ENCODE data around the gene DUSP5.

DNA sequence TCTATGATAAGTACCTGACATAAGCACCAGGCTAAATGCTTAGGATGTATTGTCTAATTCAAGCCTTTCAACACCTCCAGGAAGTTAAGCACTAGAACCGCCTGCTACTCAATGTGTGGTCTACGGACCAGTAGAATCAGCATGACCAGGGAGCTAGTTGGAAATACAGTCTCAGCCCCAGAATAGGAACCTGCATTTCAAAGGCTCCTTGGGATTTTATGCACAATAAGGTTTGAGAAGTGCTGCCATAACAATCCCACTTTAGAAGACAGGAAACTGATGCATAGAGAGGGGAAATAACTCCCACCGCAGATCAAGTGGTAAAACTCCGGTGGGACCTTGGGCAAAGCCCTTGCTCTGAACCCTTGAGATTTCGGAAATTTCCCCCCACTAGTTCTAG, 8.8 kb upstream of the DUSP5 start:
- TF ChIP-seq EP300 (IDR thresholded peaks at IDR 0.05) (no peak), POLR2A (IDR thresholded peaks at IDR 0.05) (no peak), POLR2AphosphoS5 (IDR thresholded peaks at IDR 0.05) (no peak)
- TF ChIP-seq, protein P1, sequence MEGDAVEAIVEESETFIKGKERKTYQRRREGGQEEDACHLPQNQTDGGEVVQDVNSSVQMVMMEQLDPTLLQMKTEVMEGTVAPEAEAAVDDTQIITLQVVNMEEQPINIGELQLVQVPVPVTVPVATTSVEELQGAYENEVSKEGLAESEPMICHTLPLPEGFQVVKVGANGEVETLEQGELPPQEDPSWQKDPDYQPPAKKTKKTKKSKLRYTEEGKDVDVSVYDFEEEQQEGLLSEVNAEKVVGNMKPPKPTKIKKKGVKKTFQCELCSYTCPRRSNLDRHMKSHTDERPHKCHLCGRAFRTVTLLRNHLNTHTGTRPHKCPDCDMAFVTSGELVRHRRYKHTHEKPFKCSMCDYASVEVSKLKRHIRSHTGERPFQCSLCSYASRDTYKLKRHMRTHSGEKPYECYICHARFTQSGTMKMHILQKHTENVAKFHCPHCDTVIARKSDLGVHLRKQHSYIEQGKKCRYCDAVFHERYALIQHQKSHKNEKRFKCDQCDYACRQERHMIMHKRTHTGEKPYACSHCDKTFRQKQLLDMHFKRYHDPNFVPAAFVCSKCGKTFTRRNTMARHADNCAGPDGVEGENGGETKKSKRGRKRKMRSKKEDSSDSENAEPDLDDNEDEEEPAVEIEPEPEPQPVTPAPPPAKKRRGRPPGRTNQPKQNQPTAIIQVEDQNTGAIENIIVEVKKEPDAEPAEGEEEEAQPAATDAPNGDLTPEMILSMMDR (IDR thresholded peaks at IDR 0.05), result no peak

All from sigmoid colon (tissue), 4 donors.